Stimulated activated CD8-positive, alpha-beta memory T cell treated with anti-CD3 and anti-CD28 coated beads, Interleukin-7, amount 100 ng/mL, for 1 hour (primary cell): Measurements from ENCODE around the gene TMEM51.

Experiments used
- DNase-seq, 2 donors: peaks; one replicate each; pipeline ENCODE4 v3.0.0-alpha.2; 2020; ENCODE audit warnings: low read depth in 2 of 2

Gene TMEM51

GRCh38 chr1:15177710-15178166 is 24.2 kb downstream of the TMEM51 start:
- DNase-seq, result no peak

GRCh38 chr1:15178571-15179484 is 25.3 kb downstream of the TMEM51 start:
- no peak for DNase-seq

GRCh38 chr1:15179485-15179883 is 25.9 kb downstream of the TMEM51 start:
- no peak for DNase-seq

GRCh38 chr1:15180189-15180588 is 26.6 kb downstream of the TMEM51 start:
- DNase-seq, result no peak

GRCh38 chr1:15180945-15181523 is 27.5 kb downstream of the TMEM51 start:
- no peak for DNase-seq

GRCh38 chr1:15181564-15181963 is 28.0 kb downstream of the TMEM51 start:
- no peak for DNase-seq

GRCh38 chr1:15184436-15185241 is 31.1 kb downstream of the TMEM51 start:
- no peak for DNase-seq

- no peak for DNase-seq
Observed at GRCh38 chr1:15185617-15186016, 32.1 kb downstream of the TMEM51 start.

- DNase-seq, result no peak
Observed at GRCh38 chr1:15186073-15186845, 32.7 kb downstream of the TMEM51 start.

GRCh38 chr1:15186846-15187151 is 33.3 kb downstream of the TMEM51 start:
- DNase-seq, result no peak

- DNase-seq, result no peak
Observed at GRCh38 chr1:15187175-15188129, 33.9 kb downstream of the TMEM51 start.

- DNase-seq, result no peak
Observed at GRCh38 chr1:15188130-15188524, 34.6 kb downstream of the TMEM51 start.

GRCh38 chr1:15188678-15189077 is 35.1 kb downstream of the TMEM51 start:
- DNase-seq, result no peak

- DNase-seq, result no peak
Observed at GRCh38 chr1:15189692-15190370, 36.3 kb downstream of the TMEM51 start.

- DNase-seq, result no peak
Observed at GRCh38 chr1:15191267-15191666, 37.7 kb downstream of the TMEM51 start.

- DNase-seq, result no peak
Observed at GRCh38 chr1:15191770-15192169, 38.2 kb downstream of the TMEM51 start.

GRCh38 chr1:15192916-15193550 is 39.5 kb downstream of the TMEM51 start:
- DNase-seq, result no peak

GRCh38 chr1:15195420-15196052 is 42.0 kb downstream of the TMEM51 start:
- no peak for DNase-seq

GRCh38 chr1:15196069-15196468 is 42.5 kb downstream of the TMEM51 start:
- DNase-seq, result no peak
